ENCODE results near the gene PAIP2.

- TF ChIP-seq CTCF (IDR thresholded peaks at IDR 0.05) (peak; percentile 66 to 78 (median 74)), POLR2A (IDR thresholded peaks at IDR 0.05) (peak; percentile 88)
These were observed at the start of gene PAIP2 for GRCh38 chr5:139341689-139342422.
